ENCODE results near the gene UPK3BL1.
"Not testable (repeated sequence)": the region's sequence is repeated elsewhere in the genome, so short reads cannot be mapped to it uniquely, and the experiment has no call there.

DNA sequence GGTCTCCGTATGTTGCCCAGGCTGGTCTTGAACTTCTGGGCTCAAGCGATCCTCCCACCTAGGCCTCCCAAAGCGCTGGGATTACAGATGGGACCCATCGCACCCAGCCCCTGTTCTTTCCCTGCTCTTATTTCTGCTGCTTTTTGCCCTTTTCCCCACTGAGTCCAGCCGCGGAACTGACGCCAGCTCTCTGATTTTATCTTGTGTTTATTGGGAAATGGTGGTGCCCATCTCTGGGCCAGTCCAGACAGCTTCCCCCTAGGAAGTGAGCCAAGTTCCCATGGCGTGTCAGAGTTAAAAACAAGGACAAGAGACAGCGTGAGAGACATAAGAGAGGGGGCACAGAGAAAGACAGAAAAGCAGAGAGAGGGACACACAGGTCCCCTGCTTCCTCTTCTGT is 12.0 kb downstream of the UPK3BL1 start:
- TF ChIP-seq, protein P1, sequence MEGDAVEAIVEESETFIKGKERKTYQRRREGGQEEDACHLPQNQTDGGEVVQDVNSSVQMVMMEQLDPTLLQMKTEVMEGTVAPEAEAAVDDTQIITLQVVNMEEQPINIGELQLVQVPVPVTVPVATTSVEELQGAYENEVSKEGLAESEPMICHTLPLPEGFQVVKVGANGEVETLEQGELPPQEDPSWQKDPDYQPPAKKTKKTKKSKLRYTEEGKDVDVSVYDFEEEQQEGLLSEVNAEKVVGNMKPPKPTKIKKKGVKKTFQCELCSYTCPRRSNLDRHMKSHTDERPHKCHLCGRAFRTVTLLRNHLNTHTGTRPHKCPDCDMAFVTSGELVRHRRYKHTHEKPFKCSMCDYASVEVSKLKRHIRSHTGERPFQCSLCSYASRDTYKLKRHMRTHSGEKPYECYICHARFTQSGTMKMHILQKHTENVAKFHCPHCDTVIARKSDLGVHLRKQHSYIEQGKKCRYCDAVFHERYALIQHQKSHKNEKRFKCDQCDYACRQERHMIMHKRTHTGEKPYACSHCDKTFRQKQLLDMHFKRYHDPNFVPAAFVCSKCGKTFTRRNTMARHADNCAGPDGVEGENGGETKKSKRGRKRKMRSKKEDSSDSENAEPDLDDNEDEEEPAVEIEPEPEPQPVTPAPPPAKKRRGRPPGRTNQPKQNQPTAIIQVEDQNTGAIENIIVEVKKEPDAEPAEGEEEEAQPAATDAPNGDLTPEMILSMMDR (IDR thresholded peaks at IDR 0.05) = not testable (repeated sequence)
- TF ChIP-seq EP300, POLR2AphosphoS5, POLR2A (IDR thresholded peaks at IDR 0.05): not testable (repeated sequence)
